Loucy (cell line): ENCODE measurements around the gene PA2G4.

Experiments used
- H2AFZ ChIP-seq: fragments of 200-600 bp; sonication (generic); 2 replicates; pipeline ENCODE4 v1.6.0; 2016; ENCODE audit warnings: antibody characterized with exemption, mild to moderate bottlenecking, low read length, moderate library complexity
- H3F3A ChIP-seq: fragments of 200-600 bp; 2 replicates; pipeline ENCODE4 v1.6.0; 2016; ENCODE audit warnings: antibody characterized with exemption, low read depth, mild to moderate bottlenecking
- H3K27me3 ChIP-seq: fragments of 200-600 bp; sonication (generic); 2 replicates; pipeline ENCODE4 v1.6.1; 2014; ENCODE audit warnings: low read length, mild to moderate bottlenecking; ENCODE audit not compliant: insufficient read depth, poor library complexity, severe bottlenecking
- H3K36me3 ChIP-seq: fragments of 200-600 bp; sonication (generic); 2 replicates; pipeline ENCODE4 v1.6.1; 2016; ENCODE audit warnings: low read length; ENCODE audit not compliant: insufficient read depth
- H3K4me1 ChIP-seq: fragments of 200-600 bp; sonication (generic); 2 replicates; pipeline ENCODE4 v1.5.1; 2014; ENCODE audit warnings: low read length, mild to moderate bottlenecking; ENCODE audit not compliant: insufficient read depth, poor library complexity, severe bottlenecking
- H3K4me2 ChIP-seq: fragments of 200-600 bp; sonication (generic); 2 replicates; pipeline ENCODE4 v1.6.0; 2014; ENCODE audit warnings: antibody characterized with exemption, low read length, low read depth, mild to moderate bottlenecking; ENCODE audit not compliant: poor library complexity, severe bottlenecking
- H3K4me3 ChIP-seq: fragments of 200-600 bp; sonication (generic); 2 replicates; pipeline ENCODE4 v1.5.1; 2014; ENCODE audit warnings: low read length, mild to moderate bottlenecking, mixed read lengths; ENCODE audit not compliant: poor library complexity, severe bottlenecking
- H3K79me2 ChIP-seq: fragments of 200-600 bp; sonication (generic); 2 replicates; pipeline ENCODE4 v1.6.1; 2014; ENCODE audit warnings: low read length; ENCODE audit not compliant: insufficient read depth
- H3K9ac ChIP-seq: fragments of 200-600 bp; sonication (generic); 2 replicates; pipeline ENCODE4 v1.6.0; 2014; ENCODE audit warnings: mild to moderate bottlenecking, low read depth, low read length, moderate library complexity; ENCODE audit not compliant: poor library complexity, severe bottlenecking
- H3K9me2 ChIP-seq: fragments of 200-600 bp; sonication (generic); replicated peaks from 2 replicates; pipeline ENCODE4 v1.6.1; 2016; ENCODE audit warnings: low read depth, low read length, mixed read lengths
- H3K9me3 ChIP-seq: fragments of 200-600 bp; sonication (generic); 2 replicates; pipeline ENCODE4 v1.6.1; 2014; ENCODE audit warnings: mild to moderate bottlenecking, antibody characterized with exemption, low read length, low read depth; ENCODE audit not compliant: insufficient read depth
- H4K20me1 ChIP-seq: fragments of 200-600 bp; sonication (generic); 2 replicates; pipeline ENCODE4 v1.6.0; 2014; ENCODE audit warnings: antibody characterized with exemption, low read length, mild to moderate bottlenecking; ENCODE audit not compliant: insufficient read depth, poor library complexity, severe bottlenecking
- CTCF ChIP-seq: fragments of 200-600 bp; sonication (generic); conservative IDR thresholded peaks from 2 replicates; pipeline ENCODE4 v1.5.1; 2014; ENCODE audit warnings: mild to moderate bottlenecking, antibody characterized with exemption, low read length
- EZH2phosphoT487 ChIP-seq: fragments of 200-600 bp; IDR thresholded peaks from 2 replicates; pipeline ENCODE4 v1.6.1; 2018; ENCODE audit warnings: antibody characterized with exemption, mild to moderate bottlenecking, moderate library complexity, borderline replicate concordance

The PA2G4 gene

GRCh38 chr12:56105609-56105902 lies 1.2 kb downstream of the PA2G4 start:
- Histone ChIP-seq H3K36me3 (peaks cover 37% of the 10 kb centered on the region; the same call in 1 of the 2 replicates), H3F3A (no peaks in the 10 kb centered on the region; the same call in 1 of the 2 replicates), H3K4me2 (peak overlapping the region; percentile 99), H4K20me1 (peaks cover 38% of the 10 kb centered on the region), H3K79me2 (peaks cover 45% of the 10 kb centered on the region), H3K4me3 (peak overlapping the region; percentile 86), H2AFZ (no peak overlapping the region), H3K9me2 (no peaks in the 10 kb centered on the region), H3K9me3 (no peaks in the 10 kb centered on the region), H3K9ac (peak overlapping the region; percentile 97), H3K27me3 (peaks cover 5% of the 10 kb centered on the region), H3K4me1 (peaks cover 36% of the 10 kb centered on the region)
- TF ChIP-seq CTCF = no peak
- TF ChIP-seq EZH2phosphoT487 = no peak

- peak overlapping the region; percentile 97 for H3K9ac ChIP-seq
- H3K27me3 ChIP-seq = peaks cover 5% of the 10 kb centered on the region
- peaks cover 35% of the 10 kb centered on the region for H3K4me1 ChIP-seq
- H4K20me1 ChIP-seq = peaks cover 38% of the 10 kb centered on the region
- no peaks in the 10 kb centered on the region for H3K9me3 ChIP-seq
- H3K4me2 ChIP-seq = peak overlapping the region; percentile 99
- no peaks in the 10 kb centered on the region for H3K9me2 ChIP-seq
- peaks cover 4% of the 10 kb centered on the region for H3F3A ChIP-seq
- TF ChIP-seq EZH2phosphoT487 = no peak
- TF ChIP-seq CTCF = no peak
- peak overlapping the region; percentile 86 for H3K4me3 ChIP-seq
- peaks cover 45% of the 10 kb centered on the region for H3K79me2 ChIP-seq
- H2AFZ ChIP-seq = no peak overlapping the region
- peaks cover 52% of the 10 kb centered on the region; the same call in 1 of the 2 replicates for H3K36me3 ChIP-seq
Measured at GRCh38 chr12:56107242-56107641, 2.9 kb downstream of the PA2G4 start.

- Histone ChIP-seq H3F3A (peaks cover 14% of the 10 kb centered on the region; the same call in 1 of the 2 replicates), H4K20me1 (peaks cover 27% of the 10 kb centered on the region), H3K36me3 (peaks cover 71% of the 10 kb centered on the region; the same call in 1 of the 2 replicates), H3K79me2 (peaks cover 32% of the 10 kb centered on the region), H3K27me3 (no peaks in the 10 kb centered on the region), H3K4me2 (no peak overlapping the region), H3K4me3 (no peak overlapping the region), H3K9ac (no peak overlapping the region), H2AFZ (no peak overlapping the region), H3K9me2 (no peaks in the 10 kb centered on the region), H3K9me3 (no peaks in the 10 kb centered on the region), H3K4me1 (peaks cover 22% of the 10 kb centered on the region)
- TF ChIP-seq EZH2phosphoT487 = no peak
- no peak for TF ChIP-seq CTCF
Measured at GRCh38 chr12:56110571-56110970, 6.2 kb downstream of the PA2G4 start.
